Measurements from ENCODE around the gene SYNGR1. TPM values are rescaled to one million over a fixed set of nuclear protein-coding genes. Genes with fewer than 3 reads are reported as not detected.

Gene SYNGR1
- total RNA-seq, 1 donor from 2014 or later, result 42.2 TPM

DNA sequence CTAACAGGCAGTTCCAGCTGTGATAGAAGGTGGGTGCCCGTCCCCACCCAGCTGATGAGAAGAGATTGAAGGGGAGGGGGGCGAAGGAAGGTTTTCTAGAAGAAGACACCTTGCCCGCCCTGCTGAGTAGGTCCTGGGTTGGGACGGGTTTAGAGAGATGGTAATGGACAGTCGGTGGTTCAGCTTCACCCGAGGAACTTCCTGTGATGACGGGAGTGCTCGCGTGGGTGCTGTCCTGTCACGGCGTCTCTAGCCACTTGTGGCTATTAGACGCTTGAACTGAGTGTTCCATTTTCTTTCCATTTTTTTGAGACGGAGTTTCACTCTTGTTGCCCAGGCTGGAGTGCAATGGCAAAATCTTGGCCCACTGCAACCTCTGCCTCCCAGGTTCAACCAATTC is 79.4 kb downstream of the SYNGR1 start:
- Histone ChIP-seq H3K4me1 (peaks cover 19% of the 10 kb centered on the region), H3K27ac (no peak overlapping the region), H3K9me3 (no peaks in the 10 kb centered on the region), H3K36me3 (peaks cover 0 to 47% of the 10 kb centered on the region in 2 donors), H3K4me3 (no peak overlapping the region), H3K27me3 (no peaks in the 10 kb centered on the region)
- TF ChIP-seq POLR2A (IDR thresholded peaks at IDR 0.05) (no peak), POLR2AphosphoS5 (IDR thresholded peaks at IDR 0.05; ENCODE audit: insufficient read depth in 1 of 2, low read depth in 1 of 2) (no peak)
- TF ChIP-seq, protein P1, sequence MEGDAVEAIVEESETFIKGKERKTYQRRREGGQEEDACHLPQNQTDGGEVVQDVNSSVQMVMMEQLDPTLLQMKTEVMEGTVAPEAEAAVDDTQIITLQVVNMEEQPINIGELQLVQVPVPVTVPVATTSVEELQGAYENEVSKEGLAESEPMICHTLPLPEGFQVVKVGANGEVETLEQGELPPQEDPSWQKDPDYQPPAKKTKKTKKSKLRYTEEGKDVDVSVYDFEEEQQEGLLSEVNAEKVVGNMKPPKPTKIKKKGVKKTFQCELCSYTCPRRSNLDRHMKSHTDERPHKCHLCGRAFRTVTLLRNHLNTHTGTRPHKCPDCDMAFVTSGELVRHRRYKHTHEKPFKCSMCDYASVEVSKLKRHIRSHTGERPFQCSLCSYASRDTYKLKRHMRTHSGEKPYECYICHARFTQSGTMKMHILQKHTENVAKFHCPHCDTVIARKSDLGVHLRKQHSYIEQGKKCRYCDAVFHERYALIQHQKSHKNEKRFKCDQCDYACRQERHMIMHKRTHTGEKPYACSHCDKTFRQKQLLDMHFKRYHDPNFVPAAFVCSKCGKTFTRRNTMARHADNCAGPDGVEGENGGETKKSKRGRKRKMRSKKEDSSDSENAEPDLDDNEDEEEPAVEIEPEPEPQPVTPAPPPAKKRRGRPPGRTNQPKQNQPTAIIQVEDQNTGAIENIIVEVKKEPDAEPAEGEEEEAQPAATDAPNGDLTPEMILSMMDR (IDR thresholded peaks at IDR 0.05), result no peak
- intact Hi-C loops (cut with DNase I), result no loop called here
- DNase-seq (ENCODE audit: extremely low spot score in 2 of 2), result no peak

DNA sequence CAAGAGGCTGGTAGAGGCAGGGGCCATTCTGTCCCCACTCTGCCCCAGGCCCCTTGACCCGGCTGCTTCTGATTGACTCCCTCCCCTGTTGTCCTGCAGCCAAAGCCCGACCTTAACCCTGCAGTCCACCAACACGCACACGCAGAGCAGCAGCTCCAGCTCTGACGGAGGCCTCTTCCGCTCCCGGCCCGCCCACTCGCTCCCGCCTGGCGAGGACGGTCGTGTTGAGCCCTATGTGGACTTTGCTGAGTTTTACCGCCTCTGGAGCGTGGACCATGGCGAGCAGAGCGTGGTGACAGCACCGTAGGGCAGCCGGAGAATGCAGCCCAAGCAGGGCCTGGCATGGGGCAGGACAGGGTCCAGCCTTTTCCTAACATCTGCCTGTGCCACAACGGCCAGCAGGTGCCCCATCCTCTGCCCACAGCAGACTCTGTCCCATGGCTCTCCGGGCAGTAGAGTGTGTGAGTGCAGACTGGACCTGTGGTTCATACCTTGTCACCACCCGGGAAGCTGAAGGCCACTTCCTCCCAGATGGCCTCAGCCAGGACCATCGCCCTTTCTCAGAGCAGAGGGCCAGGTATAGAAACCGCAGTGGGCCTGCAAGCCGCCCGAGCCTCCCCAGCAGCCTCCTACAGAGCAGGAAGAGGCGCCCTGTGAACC is 80.3 kb downstream of the SYNGR1 start:
- H3K27ac ChIP-seq, result peak overlapping the region; percentile 86

DNA sequence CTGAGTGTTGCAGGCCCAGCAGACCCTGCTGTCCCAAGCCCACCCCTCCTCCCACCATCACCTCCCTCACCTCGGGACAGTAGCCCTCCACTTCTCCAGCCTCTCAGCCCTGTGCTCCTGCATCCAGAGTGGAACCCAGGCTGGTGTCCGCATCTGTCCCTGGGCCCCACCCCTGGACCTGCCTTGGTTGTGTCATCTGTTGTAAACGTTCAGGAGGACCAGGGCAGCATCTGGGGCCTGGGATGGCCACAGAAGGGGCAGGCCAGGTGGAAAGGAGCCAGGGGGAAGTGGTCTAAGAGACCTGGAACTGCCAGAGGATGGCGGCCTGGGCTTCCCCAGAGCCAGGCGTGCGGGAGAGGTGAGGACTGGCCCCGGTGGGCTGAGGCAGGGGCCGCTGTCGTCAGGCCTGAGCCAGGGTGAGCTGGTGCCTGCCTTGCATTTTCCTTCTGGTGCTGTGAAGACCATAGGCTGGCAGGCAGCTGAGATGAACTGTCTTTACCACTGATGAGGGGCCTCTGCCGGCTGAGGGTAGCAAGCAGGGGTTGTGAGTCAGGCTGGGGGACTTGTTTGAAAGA is 80.9 kb downstream of the SYNGR1 start:
- H3K27ac ChIP-seq, result peak overlapping the region; percentile 86
- peaks cover 0 to 46% of the 10 kb centered on the region in 2 donors for H3K36me3 ChIP-seq
- no peak for DNase-seq (ENCODE audit: extremely low spot score in 2 of 2)
- no peak overlapping the region for H3K4me3 ChIP-seq
- H3K9me3 ChIP-seq, result no peaks in the 10 kb centered on the region
- TF ChIP-seq, protein P1 (IDR thresholded peaks at IDR 0.05), result no peak
- TF ChIP-seq POLR2AphosphoS5 (IDR thresholded peaks at IDR 0.05; ENCODE audit: insufficient read depth in 1 of 2, low read depth in 1 of 2) (no peak), POLR2A (IDR thresholded peaks at IDR 0.05) (no peak)
- H3K27me3 ChIP-seq, result no peaks in the 10 kb centered on the region
- peaks cover 19% of the 10 kb centered on the region for H3K4me1 ChIP-seq
- intact Hi-C loops (cut with DNase I), result no loop called here

More for the DNA sequence above, 80.3 kb downstream of the SYNGR1 start:
- intact Hi-C loops (cut with DNase I), result no loop called here
- DNase-seq (ENCODE audit: extremely low spot score in 2 of 2), result no peak
- Histone ChIP-seq H3K27me3 (no peaks in the 10 kb centered on the region), H3K4me3 (no peak overlapping the region), H3K4me1 (peaks cover 19% of the 10 kb centered on the region), H3K36me3 (peaks cover 0 to 46% of the 10 kb centered on the region in 2 donors), H3K9me3 (no peaks in the 10 kb centered on the region)
- TF ChIP-seq, protein P1 (IDR thresholded peaks at IDR 0.05), result no peak
- no peak for TF ChIP-seq POLR2A (IDR thresholded peaks at IDR 0.05)
- no peak for TF ChIP-seq POLR2AphosphoS5 (IDR thresholded peaks at IDR 0.05; ENCODE audit: insufficient read depth in 1 of 2, low read depth in 1 of 2)

DNA sequence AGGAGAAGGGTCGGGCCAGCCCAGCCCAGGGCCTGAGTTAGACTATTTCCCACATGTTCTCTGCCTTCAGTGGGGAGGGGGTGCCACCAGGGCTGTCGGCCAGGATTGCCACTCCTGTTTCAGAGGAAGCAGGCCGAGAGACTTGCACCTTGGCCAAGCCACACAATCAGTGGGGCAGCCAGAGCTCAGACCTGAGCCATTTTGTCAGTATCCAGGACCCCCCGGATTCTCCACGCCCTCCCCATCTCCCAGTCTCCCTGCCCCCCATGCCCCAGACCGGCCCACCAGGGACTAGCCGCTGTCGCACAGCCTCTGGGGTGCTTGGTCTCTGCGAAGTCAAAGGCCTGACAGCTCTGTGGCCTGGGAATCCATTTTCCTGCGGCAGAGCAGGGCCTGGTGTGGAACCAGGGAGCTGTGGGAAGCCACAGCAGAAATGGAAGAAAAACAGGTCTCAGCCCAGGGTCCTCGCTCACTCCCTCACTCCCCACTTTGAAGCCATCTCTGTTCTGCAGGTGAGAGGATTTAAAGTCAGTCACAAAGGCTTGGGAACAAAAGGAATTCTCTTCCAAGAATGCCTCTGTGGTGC is 81.5 kb downstream of the SYNGR1 start:
- intact Hi-C loops (cut with DNase I), result no loop called here
- DNase-seq (ENCODE audit: extremely low spot score in 2 of 2), result no peak
- Histone ChIP-seq H3K27me3 (no peaks in the 10 kb centered on the region), H3K4me3 (no peak overlapping the region), H3K4me1 (peaks cover 19% of the 10 kb centered on the region), H3K27ac (peak overlapping the region; percentile 86), H3K9me3 (no peaks in the 10 kb centered on the region), H3K36me3 (peaks cover 0 to 44% of the 10 kb centered on the region in 2 donors)
- TF ChIP-seq POLR2AphosphoS5 (IDR thresholded peaks at IDR 0.05; ENCODE audit: insufficient read depth in 1 of 2, low read depth in 1 of 2) (no peak), POLR2A (IDR thresholded peaks at IDR 0.05) (no peak)
- TF ChIP-seq, protein P1 (IDR thresholded peaks at IDR 0.05), result no peak

DNA sequence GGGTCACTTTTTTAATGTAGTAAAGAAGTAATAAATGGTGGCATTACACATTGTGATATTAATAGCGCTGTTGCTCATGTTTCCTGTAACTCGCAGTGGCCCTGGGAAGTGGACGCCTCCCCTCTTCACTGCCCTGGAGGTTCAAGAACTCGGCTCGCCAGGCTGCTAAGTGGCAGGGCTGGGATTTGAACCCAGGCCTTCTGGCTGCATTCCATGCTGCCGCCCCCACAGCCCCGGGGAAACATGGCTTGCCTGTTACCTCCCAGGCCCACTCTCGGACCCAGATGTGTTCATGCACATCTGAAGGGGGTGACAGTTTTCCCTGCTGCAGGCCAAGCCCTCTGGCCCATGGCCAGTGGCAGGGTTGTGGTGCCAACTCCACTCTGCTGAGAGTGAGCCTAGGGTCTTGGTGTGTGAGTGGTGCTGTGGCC is 82.0 kb downstream of the SYNGR1 start:
- no peak for DNase-seq (ENCODE audit: extremely low spot score in 2 of 2)
- Histone ChIP-seq H3K36me3 (peaks cover 0 to 39% of the 10 kb centered on the region in 2 donors), H3K4me1 (peaks cover 19% of the 10 kb centered on the region), H3K27ac (peak overlapping the region; percentile 86), H3K9me3 (no peaks in the 10 kb centered on the region), H3K27me3 (no peaks in the 10 kb centered on the region), H3K4me3 (no peak overlapping the region)
- intact Hi-C loops (cut with DNase I), result no loop called here
- TF ChIP-seq POLR2A (IDR thresholded peaks at IDR 0.05) (no peak), POLR2AphosphoS5 (IDR thresholded peaks at IDR 0.05; ENCODE audit: insufficient read depth in 1 of 2, low read depth in 1 of 2) (peak in 1 of 2 donors; percentile 39)
- TF ChIP-seq, protein P1 (IDR thresholded peaks at IDR 0.05), result no peak
